Body of pancreas (tissue), 4 donors: ENCODE data around the gene NLGN3.

Experiments
- POLR2A ChIP-seq, 3 donors: fragments of 450-650 bp; IDR thresholded peaks; one replicate each; pipeline ENCODE4 v1.6.1; 2016; ENCODE audit warnings: antibody characterized with exemption in 3 of 3, mild to moderate bottlenecking in 2 of 3
- TF ChIP-seq, protein P1 (sequence below), 7 experiments: fragments of 450-650 bp in 4 of 7; fragments of 200-600 bp in 3 of 7; sonication (generic) in 3 of 7; IDR thresholded peaks; one replicate each; pipeline ENCODE4 v1.5.1; 2016 to 2019; ENCODE audit warnings: antibody characterized with exemption in 7 of 7

DNA sequence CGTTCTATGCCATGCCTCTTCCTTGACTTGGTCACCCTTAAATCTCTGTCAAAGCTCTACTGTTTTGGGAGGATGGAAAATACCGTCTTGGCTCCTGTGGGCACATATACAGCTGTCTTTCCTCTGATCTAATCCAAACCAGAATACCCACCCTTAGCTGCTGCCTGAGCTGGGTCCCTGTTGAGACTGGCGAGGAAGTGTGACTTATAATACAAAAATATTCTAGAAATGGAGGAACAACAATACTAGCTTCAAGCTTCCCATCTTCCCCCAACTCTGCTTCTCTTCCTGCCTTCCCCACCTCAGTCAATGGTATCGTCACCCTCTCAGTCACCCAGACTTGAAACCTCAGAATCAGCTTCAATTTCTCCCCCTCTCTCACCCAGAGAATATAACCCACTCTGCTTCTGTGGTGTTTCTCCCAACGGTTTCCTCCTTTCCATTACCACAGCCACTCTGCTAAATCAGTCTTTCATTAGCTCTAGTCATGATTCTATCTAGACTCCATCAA, 32.7 kb upstream of the NLGN3 start:
- TF ChIP-seq, protein P1, sequence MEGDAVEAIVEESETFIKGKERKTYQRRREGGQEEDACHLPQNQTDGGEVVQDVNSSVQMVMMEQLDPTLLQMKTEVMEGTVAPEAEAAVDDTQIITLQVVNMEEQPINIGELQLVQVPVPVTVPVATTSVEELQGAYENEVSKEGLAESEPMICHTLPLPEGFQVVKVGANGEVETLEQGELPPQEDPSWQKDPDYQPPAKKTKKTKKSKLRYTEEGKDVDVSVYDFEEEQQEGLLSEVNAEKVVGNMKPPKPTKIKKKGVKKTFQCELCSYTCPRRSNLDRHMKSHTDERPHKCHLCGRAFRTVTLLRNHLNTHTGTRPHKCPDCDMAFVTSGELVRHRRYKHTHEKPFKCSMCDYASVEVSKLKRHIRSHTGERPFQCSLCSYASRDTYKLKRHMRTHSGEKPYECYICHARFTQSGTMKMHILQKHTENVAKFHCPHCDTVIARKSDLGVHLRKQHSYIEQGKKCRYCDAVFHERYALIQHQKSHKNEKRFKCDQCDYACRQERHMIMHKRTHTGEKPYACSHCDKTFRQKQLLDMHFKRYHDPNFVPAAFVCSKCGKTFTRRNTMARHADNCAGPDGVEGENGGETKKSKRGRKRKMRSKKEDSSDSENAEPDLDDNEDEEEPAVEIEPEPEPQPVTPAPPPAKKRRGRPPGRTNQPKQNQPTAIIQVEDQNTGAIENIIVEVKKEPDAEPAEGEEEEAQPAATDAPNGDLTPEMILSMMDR (IDR thresholded peaks at IDR 0.05) = no peak
- no peak for TF ChIP-seq POLR2A (IDR thresholded peaks at IDR 0.05)
